Large intestine (tissue), 3 donors: ENCODE results near the gene ECPAS. TPM values are rescaled to one million over a fixed set of nuclear protein-coding genes. Genes with fewer than 3 reads are reported as not detected.

Source experiments
- DNase-seq, 2 donors: peaks; one replicate each; pipeline versions ENCODE4 v3.0.0 to v3.0.0-alpha.2; 2013
- H3K27ac ChIP-seq: one replicate; pipeline ENCODE4 v1.5.1; 2013; ENCODE audit warnings: low read length
- H3K27me3 ChIP-seq: 2 replicates; pipeline ENCODE4 v1.6.1; 2013; ENCODE audit warnings: low read length; ENCODE audit not compliant: control insufficient read depth, insufficient read depth
- H3K36me3 ChIP-seq: 2 replicates; pipeline ENCODE4 v1.6.1; 2013; ENCODE audit warnings: low read length; ENCODE audit not compliant: control insufficient read depth, insufficient read depth
- H3K4me1 ChIP-seq: one replicate; pipeline ENCODE4 v1.6.1; 2013; ENCODE audit warnings: low read length; ENCODE audit not compliant: control insufficient read depth, insufficient read depth
- H3K4me3 ChIP-seq: one replicate; pipeline ENCODE4 v1.5.1; 2013; ENCODE audit warnings: low read length
- H3K9me3 ChIP-seq: one replicate; pipeline ENCODE4 v1.6.1; 2013; ENCODE audit warnings: mild to moderate bottlenecking, low read depth, low read length, moderate library complexity; ENCODE audit not compliant: control insufficient read depth
- WGBS: methylation state at CpG from one replicate; pipeline ENCODE4 v1.1.5; 2013; ENCODE audit warnings: low lambda C conversion rate; ENCODE audit not compliant: insufficient coverage; 5-methylcytosine and 5-hydroxymethylcytosine counted together
- polyA plus RNA-seq: library from polyadenylated mRNA; unstranded; fragments of 120-200 nt; gene quantifications from one replicate; pipeline ENCODE4 v1.2.1, GENCODE V29; 2013

Gene ECPAS
- polyA plus RNA-seq, 1 donor: 70.6 TPM

DNA sequence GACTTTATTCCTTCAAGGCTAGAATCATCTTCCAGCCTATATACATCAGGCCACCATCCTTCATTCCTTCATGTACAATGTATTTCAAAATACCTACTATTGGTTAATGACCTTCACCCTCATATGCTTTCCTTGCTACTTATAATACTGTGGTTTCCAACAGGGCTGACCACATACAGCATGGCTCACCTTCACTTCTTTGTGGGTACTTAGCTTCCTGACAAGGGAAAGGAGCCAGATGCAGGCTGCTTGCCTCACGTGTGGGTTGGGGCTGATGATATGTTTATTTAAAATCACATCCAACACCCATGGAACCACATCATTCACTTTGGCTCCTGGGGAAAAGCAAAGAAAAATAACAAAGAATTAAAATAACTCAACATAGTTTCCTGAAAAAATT lies 90.2 kb downstream of the ECPAS start:
- no peak overlapping the region for H3K27ac ChIP-seq
- no peak for DNase-seq
- no peaks in the 10 kb centered on the region for H3K9me3 ChIP-seq
- H3K4me1 ChIP-seq: no peaks in the 10 kb centered on the region
- no peak overlapping the region for H3K4me3 ChIP-seq
- H3K36me3 ChIP-seq: peaks cover 69% of the 10 kb centered on the region
- WGBS: 60% methylated on average over 1 of the region's 1 CpG
- no peaks in the 10 kb centered on the region for H3K27me3 ChIP-seq

DNA sequence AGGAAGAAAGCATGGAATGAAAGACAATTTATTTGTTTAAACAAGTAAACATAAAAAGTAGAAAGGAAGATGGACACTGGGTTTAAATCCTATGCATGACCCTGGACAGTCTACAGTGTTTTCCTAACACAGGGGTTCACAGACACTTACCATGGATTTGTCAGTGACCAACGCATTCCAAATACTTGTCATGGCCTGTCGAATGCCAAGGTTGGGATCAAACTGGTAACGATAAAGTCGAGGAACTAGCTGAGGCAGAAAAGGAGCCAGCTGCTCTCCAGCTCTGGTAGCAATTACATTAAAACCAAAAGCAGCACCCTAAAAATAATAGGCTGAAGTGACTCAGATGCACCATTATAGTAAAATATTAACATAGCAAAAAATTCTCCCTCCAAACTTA lies 94.8 kb downstream of the ECPAS start:
- no peak for DNase-seq
- H3K36me3 ChIP-seq: peaks cover 74% of the 10 kb centered on the region

GRCh38 chr9:111386386-111386785 lies 97.8 kb downstream of the ECPAS start:
- Histone ChIP-seq H3K36me3 (peaks cover 72% of the 10 kb centered on the region), H3K27me3 (no peaks in the 10 kb centered on the region), H3K27ac (no peak overlapping the region), H3K9me3 (no peaks in the 10 kb centered on the region), H3K4me3 (no peak overlapping the region), H3K4me1 (no peaks in the 10 kb centered on the region)
- DNase-seq: no peak
- WGBS: 100% methylated on average over 2 of the region's 3 CpGs

More for the DNA sequence above, 94.8 kb downstream of the ECPAS start:
- no CpG with 5 or more reads among the region's 4 CpGs for WGBS
- no peaks in the 10 kb centered on the region for H3K27me3 ChIP-seq
- no peak overlapping the region for H3K27ac ChIP-seq
- H3K9me3 ChIP-seq: no peaks in the 10 kb centered on the region
- H3K4me1 ChIP-seq: no peaks in the 10 kb centered on the region
- no peak overlapping the region for H3K4me3 ChIP-seq

- Histone ChIP-seq H3K4me1 (no peaks in the 10 kb centered on the region), H3K27ac (no peak overlapping the region), H3K36me3 (peaks cover 59% of the 10 kb centered on the region), H3K9me3 (no peaks in the 10 kb centered on the region), H3K27me3 (no peaks in the 10 kb centered on the region), H3K4me3 (no peak overlapping the region)
- WGBS: no CpG with 5 or more reads among the region's 1 CpG
- no peak for DNase-seq
Observed at GRCh38 chr9:111381006-111381405, 103.2 kb downstream of the ECPAS start.

GRCh38 chr9:111375817-111376564 lies 108.2 kb downstream of the ECPAS start:
- no peaks in the 10 kb centered on the region for H3K27me3 ChIP-seq
- no peak overlapping the region for H3K4me3 ChIP-seq
- no CpG with 5 or more reads among the region's 3 CpGs for WGBS
- peaks cover 63% of the 10 kb centered on the region for H3K36me3 ChIP-seq
- H3K27ac ChIP-seq: no peak overlapping the region
- no peaks in the 10 kb centered on the region for H3K4me1 ChIP-seq
- H3K9me3 ChIP-seq: no peaks in the 10 kb centered on the region
- DNase-seq: no peak

- H3K27me3 ChIP-seq: no peaks in the 10 kb centered on the region
- peaks cover 66% of the 10 kb centered on the region for H3K36me3 ChIP-seq
- no peak for DNase-seq
- no peak overlapping the region for H3K4me3 ChIP-seq
- H3K4me1 ChIP-seq: no peaks in the 10 kb centered on the region
- no peak overlapping the region for H3K27ac ChIP-seq
- no peaks in the 10 kb centered on the region for H3K9me3 ChIP-seq
- no CpG with 5 or more reads among the region's 2 CpGs for WGBS
Observed at GRCh38 chr9:111375062-111375461, 109.1 kb downstream of the ECPAS start.

DNA sequence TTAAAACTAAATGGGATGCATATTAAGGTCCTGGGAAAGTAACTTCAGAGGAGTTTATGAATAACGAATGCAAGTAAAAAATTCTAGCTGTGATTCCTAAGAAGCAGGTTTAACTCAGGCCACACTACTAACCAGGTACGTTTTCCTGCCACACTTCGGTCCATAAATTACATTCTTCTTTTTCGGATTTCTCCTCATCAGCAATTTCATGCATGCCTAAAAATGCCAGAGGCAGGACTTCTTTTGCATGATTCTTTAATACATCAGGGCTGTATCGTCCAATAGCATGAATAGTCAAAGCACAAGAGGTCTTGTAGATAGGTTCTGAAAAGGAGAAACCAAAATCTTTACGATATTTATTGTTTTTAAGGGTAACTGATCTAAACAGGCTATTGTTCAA lies 111.9 kb downstream of the ECPAS start:
- DNase-seq: no peak
- Histone ChIP-seq H3K27ac (no peak overlapping the region), H3K36me3 (peaks cover 72% of the 10 kb centered on the region), H3K27me3 (no peaks in the 10 kb centered on the region), H3K4me1 (no peaks in the 10 kb centered on the region), H3K4me3 (no peak overlapping the region), H3K9me3 (no peaks in the 10 kb centered on the region)
- WGBS: 100% methylated on average over 2 of the region's 6 CpGs

- H3K27ac ChIP-seq: no peak overlapping the region
- no peaks in the 10 kb centered on the region for H3K27me3 ChIP-seq
- peaks cover 78% of the 10 kb centered on the region for H3K36me3 ChIP-seq
- DNase-seq: no peak
- no peaks in the 10 kb centered on the region for H3K9me3 ChIP-seq
- no CpG with 5 or more reads among the region's 1 CpG for WGBS
- no peaks in the 10 kb centered on the region for H3K4me1 ChIP-seq
- H3K4me3 ChIP-seq: no peak overlapping the region
Observed at GRCh38 chr9:111366978-111367377, 117.2 kb downstream of the ECPAS start.

GRCh38 chr9:111362526-111362925 lies 121.7 kb downstream of the ECPAS start:
- no peak for DNase-seq
- Histone ChIP-seq H3K4me3 (no peak overlapping the region), H3K9me3 (no peaks in the 10 kb centered on the region), H3K27ac (no peak overlapping the region), H3K27me3 (no peaks in the 10 kb centered on the region), H3K36me3 (peaks cover 45% of the 10 kb centered on the region), H3K4me1 (no peaks in the 10 kb centered on the region)
- WGBS: 97% methylated on average over 4 of the region's 5 CpGs

GRCh38 chr9:111360881-111361280 lies 123.3 kb downstream of the ECPAS start:
- no peaks in the 10 kb centered on the region for H3K4me1 ChIP-seq
- no peak for DNase-seq
- H3K27ac ChIP-seq: no peak overlapping the region
- H3K36me3 ChIP-seq: peaks cover 34% of the 10 kb centered on the region
- H3K9me3 ChIP-seq: no peaks in the 10 kb centered on the region
- WGBS: no CpG with 5 or more reads among the region's 2 CpGs
- H3K4me3 ChIP-seq: no peak overlapping the region
- no peaks in the 10 kb centered on the region for H3K27me3 ChIP-seq
